Neural progenitor cell (in vitro differentiated cells): ENCODE data around the gene EMILIN1. TPM values are rescaled to one million over a fixed set of nuclear protein-coding genes. Genes with fewer than 3 reads are reported as not detected.

Experiments
- DNase-seq: peaks from one replicate; pipeline ENCODE4 v3.0.0-alpha.2; 2016; ENCODE audit warnings: low spot score
- H2AFZ ChIP-seq: fragments of 200-600 bp; sonication (generic); replicated peaks from 2 replicates; pipeline ENCODE4 v1.6.1; 2016; ENCODE audit warnings: antibody characterized with exemption
- H3F3A ChIP-seq: fragments of 200-600 bp; sonication (generic); 2 replicates; pipeline ENCODE4 v1.6.1; 2016; ENCODE audit warnings: antibody characterized with exemption, low read depth
- H3K27ac ChIP-seq: fragments of 200-600 bp; sonication (generic); 2 replicates; pipeline ENCODE4 v1.5.1; 2016; ENCODE audit warnings: mild to moderate bottlenecking
- H3K27me3 ChIP-seq: fragments of 200-600 bp; sonication (generic); 2 replicates; pipeline ENCODE4 v1.6.1; 2016; ENCODE audit warnings: mild to moderate bottlenecking, moderate library complexity
- H3K36me3 ChIP-seq: fragments of 200-600 bp; sonication (generic); 2 replicates; pipeline ENCODE4 v1.5.1; 2016
- H3K4me1 ChIP-seq: fragments of 200-600 bp; sonication (generic); 2 replicates; pipeline ENCODE4 v1.6.1; 2016; ENCODE audit warnings: mixed run types
- H3K4me2 ChIP-seq: fragments of 200-600 bp; sonication (generic); 2 replicates; pipeline ENCODE4 v1.6.1; 2016
- H3K4me3 ChIP-seq: fragments of 200-600 bp; sonication (generic); 2 replicates; pipeline ENCODE4 v1.5.1; 2016
- H3K79me2 ChIP-seq: fragments of 200-600 bp; sonication (generic); 2 replicates; pipeline ENCODE4 v1.6.1; 2016; ENCODE audit warnings: low read depth
- H3K9ac ChIP-seq: fragments of 200-600 bp; sonication (generic); 2 replicates; pipeline ENCODE4 v1.6.1; 2016
- H3K9me3 ChIP-seq: fragments of 200-600 bp; sonication (generic); 2 replicates; pipeline ENCODE4 v1.5.1; 2016; ENCODE audit warnings: low read depth
- H4K20me1 ChIP-seq: fragments of 200-600 bp; sonication (generic); 2 replicates; pipeline ENCODE4 v1.6.1; 2016; ENCODE audit warnings: low read depth
- H3K27ac Mint-ChIP-seq: 3 replicates; pipeline ENCODE4 v1.8.0; 2021; ENCODE audit warnings: mixed read lengths
- H3K27me3 Mint-ChIP-seq: 2 replicates; pipeline ENCODE4 v1.8.0; 2022; ENCODE audit warnings: low read depth, mild to moderate bottlenecking, inconsistent platforms, moderate library complexity, mixed read lengths; ENCODE audit not compliant: insufficient read depth
- H3K36me3 Mint-ChIP-seq: 3 replicates; pipeline ENCODE4 v1.8.0; 2021; ENCODE audit warnings: mixed read lengths
- H3K4me1 Mint-ChIP-seq: 3 replicates; pipeline ENCODE4 v1.8.0; 2021; ENCODE audit warnings: mixed read lengths
- H3K4me3 Mint-ChIP-seq: 3 replicates; pipeline ENCODE4 v1.8.0; 2021; ENCODE audit warnings: mild to moderate bottlenecking, moderate library complexity, mixed read lengths
- H3K9me3 Mint-ChIP-seq: 3 replicates; pipeline ENCODE4 v1.8.0; 2020; ENCODE audit warnings: mixed read lengths
- CTCF ChIP-seq: fragments of 200-600 bp; sonication (generic); IDR thresholded peaks from 2 replicates; pipeline ENCODE4 v1.5.1; 2017; ENCODE audit warnings: antibody characterized with exemption, mild to moderate bottlenecking
- EZH2 ChIP-seq: fragments of 200-600 bp; sonication (generic); IDR thresholded peaks from 2 replicates; pipeline ENCODE4 v1.6.1; 2017; ENCODE audit warnings: antibody characterized with exemption, mild to moderate bottlenecking, moderate library complexity
- EZH2phosphoT487 ChIP-seq: fragments of 200-600 bp; sonication (generic); IDR thresholded peaks from 2 replicates; pipeline ENCODE4 v1.6.1; 2017; ENCODE audit warnings: antibody characterized with exemption
- total RNA-seq: library from RNA; depleted of rRNA; stranded (reverse); fragments of >200 nt; gene quantifications from 2 replicates; pipeline ENCODE4 v1.2.3, GENCODE V29; 2015; ENCODE audit warnings: low replicate concordance

The EMILIN1 gene
- total RNA-seq, 1 donor from 2014 or later = 0.15 TPM

GRCh38 chr2:27086090-27086723, 7.8 kb downstream of the EMILIN1 start:
- Histone ChIP-seq H3F3A (peaks cover 23% of the 10 kb centered on the region), H3K4me3 (peak overlapping the region; percentile 61), H3K36me3 (no peaks in the 10 kb centered on the region), H3K27ac (no peak overlapping the region), H3K9ac (peak overlapping the region; percentile 49), H3K4me1 (peaks cover 15% of the 10 kb centered on the region), H2AFZ (peak overlapping the region; percentile 89), H3K79me2 (peaks cover 3% of the 10 kb centered on the region), H3K27me3 (peaks cover 19% of the 10 kb centered on the region), H3K4me2 (peak overlapping the region; percentile 97), H4K20me1 (no peaks in the 10 kb centered on the region), H3K9me3 (no peaks in the 10 kb centered on the region)
- peak; percentile 37 for TF ChIP-seq EZH2
- no peak for TF ChIP-seq EZH2phosphoT487
- TF ChIP-seq CTCF = peak; percentile 81
- H3K27me3 Mint-ChIP-seq = peaks cover 6% of the 10 kb centered on the region
- DNase-seq = peak; percentile 98
- H3K4me1 Mint-ChIP-seq = peaks cover 23% of the 10 kb centered on the region
- no peaks in the 10 kb centered on the region for H3K36me3 Mint-ChIP-seq
- H3K27ac Mint-ChIP-seq = no peak overlapping the region
- H3K4me3 Mint-ChIP-seq = peak overlapping the region; percentile 85
- no peaks in the 10 kb centered on the region for H3K9me3 Mint-ChIP-seq

- H3K9ac ChIP-seq = peak within 1 kb of the TSS; percentile 49
- peak within 1 kb of the TSS; percentile 97 for H3K4me2 ChIP-seq
- H3K27me3 ChIP-seq = peaks cover 19% of the 10 kb centered on the region
- Mint-ChIP-seq H3K36me3 (no peaks in the 10 kb centered on the region), H3K4me3 (peak within 1 kb of the TSS; percentile 85), H3K27me3 (peaks cover 6% of the 10 kb centered on the region), H3K9me3 (no peaks in the 10 kb centered on the region), H3K4me1 (peaks cover 20% of the 10 kb centered on the region), H3K27ac (no peak within 1 kb of the TSS)
- H2AFZ ChIP-seq = peak within 1 kb of the TSS; percentile 93
- no peak within 1 kb of the TSS for H3K27ac ChIP-seq
- no peaks in the 10 kb centered on the region for H3K9me3 ChIP-seq
- no peak for TF ChIP-seq EZH2phosphoT487
- no peak for TF ChIP-seq CTCF
- no peak for TF ChIP-seq EZH2
- peaks cover 3% of the 10 kb centered on the region for H3K79me2 ChIP-seq
- H3K4me1 ChIP-seq = peaks cover 10% of the 10 kb centered on the region
- H3F3A ChIP-seq = peaks cover 16% of the 10 kb centered on the region
- peak; percentile 72 for DNase-seq
- no peaks in the 10 kb centered on the region for H4K20me1 ChIP-seq
- peak within 1 kb of the TSS; percentile 61 for H3K4me3 ChIP-seq
- H3K36me3 ChIP-seq = no peaks in the 10 kb centered on the region
These were observed 8.5 kb downstream of the EMILIN1 start, which contains the start of gene KHK for GRCh38 chr2:27086724-27087593. Gene KHK (plus strand): TSS chr2:27086772. CDS start chr2:27087260, 488 bp downstream.

- H3K9me3 ChIP-seq = no peaks in the 10 kb centered on the region
- Mint-ChIP-seq H3K4me1 (peaks cover 20% of the 10 kb centered on the region), H3K9me3 (no peaks in the 10 kb centered on the region), H3K36me3 (no peaks in the 10 kb centered on the region), H3K27me3 (peaks cover 6% of the 10 kb centered on the region), H3K4me3 (peak overlapping the region; percentile 84), H3K27ac (no peak overlapping the region)
- no peak overlapping the region for H2AFZ ChIP-seq
- peaks cover 3% of the 10 kb centered on the region for H3K79me2 ChIP-seq
- no peak overlapping the region for H3K27ac ChIP-seq
- H4K20me1 ChIP-seq = no peaks in the 10 kb centered on the region
- peak overlapping the region; percentile 97 for H3K4me2 ChIP-seq
- peaks cover 16% of the 10 kb centered on the region for H3F3A ChIP-seq
- peaks cover 10% of the 10 kb centered on the region for H3K4me1 ChIP-seq
- no peak overlapping the region for H3K9ac ChIP-seq
- no peak for DNase-seq
- TF ChIP-seq CTCF = no peak
- TF ChIP-seq EZH2 = no peak
- no peak for TF ChIP-seq EZH2phosphoT487
- peak overlapping the region; percentile 61 for H3K4me3 ChIP-seq
- H3K27me3 ChIP-seq = peaks cover 19% of the 10 kb centered on the region
- H3K36me3 ChIP-seq = no peaks in the 10 kb centered on the region
These were observed 9.5 kb downstream of the EMILIN1 start for GRCh38 chr2:27087823-27088410.
